Left kidney (tissue), 2 donors: ENCODE measurements around the gene SLC4A1. TPM values are rescaled to one million over a fixed set of nuclear protein-coding genes. Genes with fewer than 3 reads are reported as not detected.

Source experiments
- DNase-seq: peaks from one replicate; pipeline ENCODE4 v3.0.0-alpha.2; 2013
- polyA plus RNA-seq: library from polyadenylated mRNA; unstranded; fragments of 120-200 nt; gene quantifications from one replicate; pipeline ENCODE4 v1.2.1, GENCODE V29; 2013; ENCODE audit not compliant: insufficient read length

Gene SLC4A1
- polyA plus RNA-seq, 1 donor: 5.9 TPM

DNA sequence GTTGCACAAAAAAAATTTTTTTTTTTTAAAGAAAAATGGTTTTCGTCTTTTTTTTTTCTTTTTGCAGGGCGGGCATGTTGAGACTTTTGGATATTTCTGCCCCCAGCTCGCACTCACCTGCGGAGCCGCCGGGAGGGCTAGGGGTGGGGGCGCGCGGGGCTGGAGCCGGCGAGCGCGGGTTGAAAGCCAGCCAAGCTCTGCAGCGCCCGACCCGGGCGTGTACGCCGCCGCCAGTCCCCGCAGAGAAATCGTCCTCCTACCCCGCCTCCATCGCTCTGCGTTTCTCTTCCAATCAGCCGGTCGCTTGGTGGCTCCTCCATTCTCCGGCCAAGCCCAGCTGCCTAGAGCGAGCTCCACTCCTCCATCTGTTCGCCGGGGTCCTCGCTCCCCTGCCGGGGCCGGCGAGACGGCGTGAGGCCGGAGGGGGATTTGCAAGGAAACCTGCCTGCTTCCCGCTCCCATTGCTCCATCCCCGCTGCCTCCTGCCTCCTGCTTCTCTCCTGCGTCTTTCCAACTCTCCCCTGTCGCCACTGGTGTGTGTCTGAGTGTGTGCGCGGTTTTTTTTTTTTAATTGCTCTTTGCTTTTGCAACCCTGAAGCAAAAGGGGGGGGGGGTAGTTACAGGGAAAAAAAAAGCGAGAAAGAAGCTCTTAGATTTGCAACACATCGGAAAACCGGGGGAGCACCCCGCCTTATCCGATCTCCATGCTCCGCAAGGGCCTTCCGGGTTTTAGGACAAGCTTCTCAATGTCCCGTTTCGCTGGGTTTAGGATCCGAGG is 46.7 kb downstream of the SLC4A1 start:
- DNase-seq: peak; percentile 71

DNA sequence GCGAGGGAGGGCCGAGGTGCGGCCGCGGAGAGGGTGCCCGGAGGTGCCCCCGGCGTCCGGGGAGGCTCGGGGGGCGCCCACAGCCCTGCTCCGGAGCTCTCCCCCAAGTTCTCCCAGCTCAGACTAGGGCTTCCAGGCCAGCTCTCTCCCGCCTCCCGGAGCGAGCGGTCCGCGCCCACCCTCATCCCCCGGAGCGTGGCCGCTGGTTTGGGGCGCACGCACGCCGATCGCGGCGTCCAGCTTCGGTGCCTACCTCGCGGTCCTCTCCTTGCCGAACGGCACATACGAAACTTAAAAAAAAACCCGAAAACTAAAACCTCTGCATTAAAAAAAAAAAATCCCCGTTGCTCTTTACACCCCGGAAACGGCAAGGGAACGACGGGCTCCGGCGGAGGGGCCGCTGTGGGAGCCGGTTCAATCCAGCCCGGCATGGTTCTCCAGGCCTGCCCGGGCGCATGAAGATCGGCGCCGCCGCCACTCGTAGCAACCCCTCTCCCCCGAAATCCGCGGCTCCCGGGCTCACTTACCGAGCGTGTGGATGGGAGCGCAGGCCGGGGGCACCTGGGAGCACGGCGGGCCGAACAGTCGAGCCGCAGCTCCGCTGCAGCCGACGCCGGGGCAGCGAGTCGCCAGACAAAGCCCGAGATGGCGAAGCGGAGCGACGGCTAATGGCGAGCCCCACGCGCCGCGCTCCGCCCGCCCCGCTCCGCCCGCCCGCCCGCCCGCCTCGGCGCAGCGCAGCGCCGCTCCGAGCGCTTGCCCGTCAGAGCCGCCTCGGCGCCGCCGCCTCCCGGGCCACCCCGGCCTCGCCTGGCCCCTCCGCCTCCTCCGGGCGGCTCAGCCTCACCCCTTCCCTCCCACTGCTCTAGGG is 47.5 kb downstream of the SLC4A1 start:
- peak; percentile 43 for DNase-seq

DNA sequence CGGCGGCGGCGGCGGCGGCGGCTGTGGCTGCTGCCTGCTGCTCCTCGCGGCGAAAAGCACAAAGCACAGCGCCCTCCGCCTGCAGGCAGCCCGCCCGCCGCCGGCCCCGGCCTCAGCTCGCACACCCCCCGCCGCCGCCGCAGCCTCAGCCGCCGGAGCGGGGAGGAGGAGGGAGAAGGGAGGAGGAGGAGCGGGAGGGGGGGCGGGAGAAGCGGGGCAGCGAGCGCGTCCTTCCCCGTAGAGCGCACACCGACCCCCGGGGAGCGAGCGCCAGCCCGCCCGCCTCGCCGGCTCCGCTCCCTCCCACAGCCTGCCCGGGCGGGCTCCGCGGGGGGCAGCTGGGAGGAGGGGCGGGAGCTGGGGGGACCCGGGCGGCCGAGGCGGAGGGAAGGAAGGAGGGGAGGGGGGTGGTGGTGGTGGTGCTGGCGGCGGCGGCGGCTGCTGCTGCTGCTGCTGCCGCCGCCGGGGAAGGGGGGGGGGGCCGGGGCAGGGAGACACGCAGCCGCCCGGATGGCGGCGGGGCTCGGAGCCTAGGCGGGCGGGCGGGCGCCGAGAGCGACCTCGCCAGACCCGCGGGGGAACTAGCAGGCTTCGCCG is 48.2 kb downstream of the SLC4A1 start, which contains the start of gene UBTF:
UBTF (minus strand) TSS at position 60 of the 597 bp plus-strand sequence. CDS start 1,446 bp downstream, outside the sequence.
- DNase-seq: peak; percentile 74

DNA sequence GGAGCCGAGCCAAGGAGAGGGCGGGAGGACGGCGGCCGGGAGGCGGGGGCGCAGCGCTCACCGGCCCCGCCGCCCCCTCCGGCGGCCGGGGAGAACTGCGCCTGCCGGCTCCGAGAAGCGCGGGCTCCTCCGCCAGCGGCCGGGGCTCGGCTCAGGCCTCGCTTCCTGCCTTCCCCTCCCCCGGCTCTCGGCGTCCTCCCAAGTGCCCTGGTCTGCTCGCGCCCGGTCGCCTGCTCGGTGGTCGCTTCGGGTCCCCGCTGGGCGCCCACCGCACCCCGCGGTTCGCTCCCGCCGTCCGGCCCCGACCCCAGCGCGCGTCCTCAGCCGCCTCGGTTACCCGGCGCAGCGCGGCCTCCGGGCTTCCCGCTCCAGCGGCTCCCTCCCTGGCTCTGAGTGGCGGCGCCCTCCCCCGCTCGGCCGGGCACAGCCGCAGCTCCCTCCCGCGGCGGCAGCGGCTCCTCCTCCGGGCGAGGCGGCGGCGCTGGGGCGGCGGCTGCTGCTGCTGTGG is 48.8 kb downstream of the SLC4A1 start:
- peak; percentile 50 for DNase-seq

DNA sequence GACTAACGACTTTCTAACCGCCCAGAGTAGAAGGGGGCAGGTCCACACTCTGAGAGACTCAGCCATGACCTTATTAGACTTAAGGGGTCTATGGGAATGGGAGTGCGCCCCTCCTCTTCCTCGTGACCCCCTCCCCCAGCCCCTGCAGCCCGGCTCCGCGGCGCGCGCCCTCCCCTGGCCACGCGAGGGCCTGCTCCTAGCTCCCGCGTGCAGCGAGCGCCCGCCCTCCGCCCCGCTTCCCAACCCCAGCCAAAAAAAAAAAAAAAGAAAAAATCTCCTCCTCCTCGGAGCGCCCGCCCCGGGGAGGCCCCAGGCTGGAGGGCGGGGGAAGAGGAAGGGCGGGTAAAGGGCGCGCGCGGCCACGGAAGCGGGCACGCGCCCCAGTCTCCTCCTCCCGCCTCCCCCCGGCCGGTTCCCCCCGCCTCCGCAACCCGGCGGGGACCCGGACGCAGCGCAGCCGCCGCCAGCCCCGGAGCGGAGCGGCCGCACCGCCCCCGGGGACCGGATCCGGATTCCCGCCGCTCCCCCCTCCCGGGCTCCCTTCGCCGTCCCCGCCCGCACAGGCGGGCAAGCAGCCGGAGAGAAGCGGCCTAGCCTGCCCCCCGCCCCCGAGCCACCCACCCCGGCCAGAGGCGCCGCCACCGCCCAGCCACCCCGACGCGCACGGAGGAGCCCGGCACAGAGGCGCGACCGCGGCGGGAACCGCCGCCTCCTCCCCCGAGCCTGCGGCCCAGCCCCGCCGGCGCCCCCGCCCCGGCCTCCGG is 49.4 kb downstream of the SLC4A1 start:
- peak; percentile 90 for DNase-seq

DNA sequence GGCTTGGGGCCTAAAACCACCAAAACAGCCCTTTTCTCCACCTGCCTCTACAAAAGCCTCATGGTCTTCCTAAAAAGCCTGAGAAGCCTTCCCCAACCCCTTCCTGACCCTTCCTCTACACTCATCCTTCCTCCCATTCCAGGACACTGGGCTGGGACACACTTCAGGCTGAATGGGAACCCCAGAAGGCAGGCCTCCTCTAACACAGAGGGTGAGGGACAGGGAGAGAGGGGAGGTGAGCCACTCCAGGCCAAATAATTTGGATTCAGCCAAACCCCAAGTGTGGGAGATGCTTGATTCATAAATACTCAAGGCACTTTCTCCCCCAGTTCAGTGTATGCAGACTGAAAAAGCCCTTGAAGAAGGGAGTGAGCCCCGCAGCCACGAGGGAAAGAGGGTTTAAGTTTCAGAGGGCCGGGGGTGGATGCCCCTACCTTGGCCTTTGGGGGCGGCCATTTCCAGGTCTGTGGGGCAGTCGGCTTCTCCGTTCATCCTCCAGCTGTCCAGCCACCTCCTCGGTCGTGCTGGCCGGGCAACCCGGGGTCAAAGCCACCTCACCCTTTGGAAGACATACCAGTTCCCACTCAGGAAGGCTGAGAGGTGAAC is 50.1 kb downstream of the SLC4A1 start:
- no peak for DNase-seq

DNA sequence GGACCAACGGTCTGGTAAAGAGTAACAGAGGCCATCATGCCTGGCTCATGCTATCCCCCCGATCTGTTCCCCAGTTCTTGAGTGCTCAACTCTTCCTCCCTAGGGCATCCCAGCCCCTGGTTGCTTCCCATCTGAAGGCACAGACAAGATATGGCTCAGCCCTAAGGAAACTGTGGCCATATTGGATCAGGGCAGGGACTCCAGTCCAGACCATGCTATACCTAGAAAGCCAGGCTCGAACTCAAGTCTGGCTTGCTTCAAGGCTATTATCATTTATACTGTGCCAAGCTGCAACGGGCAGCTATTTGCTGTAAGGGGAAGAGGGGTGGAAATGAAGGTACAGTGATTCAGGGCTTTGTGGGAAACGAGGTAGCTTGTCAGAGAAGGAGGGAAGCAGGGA is 51.2 kb downstream of the SLC4A1 start:
- DNase-seq: no peak

DNA sequence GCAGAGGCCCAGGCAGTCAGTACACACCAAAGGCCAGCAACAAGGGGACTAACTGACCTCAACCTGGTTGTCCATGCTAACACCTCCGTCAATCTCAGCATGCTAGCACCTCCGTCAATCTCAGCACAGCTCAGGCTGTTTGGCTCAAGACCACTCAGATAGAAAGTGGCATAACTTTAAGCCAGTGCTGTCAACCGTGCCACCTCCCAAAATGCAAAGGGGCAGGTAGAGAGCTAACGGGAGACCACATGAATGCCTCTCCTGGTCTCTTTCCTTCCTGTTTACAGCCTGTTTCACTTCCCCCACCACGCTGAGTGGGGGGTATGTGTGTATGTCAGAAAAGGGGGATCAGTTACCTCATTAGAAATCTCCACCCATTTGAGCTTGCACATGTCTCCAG is 51.8 kb downstream of the SLC4A1 start:
- no peak for DNase-seq

DNA sequence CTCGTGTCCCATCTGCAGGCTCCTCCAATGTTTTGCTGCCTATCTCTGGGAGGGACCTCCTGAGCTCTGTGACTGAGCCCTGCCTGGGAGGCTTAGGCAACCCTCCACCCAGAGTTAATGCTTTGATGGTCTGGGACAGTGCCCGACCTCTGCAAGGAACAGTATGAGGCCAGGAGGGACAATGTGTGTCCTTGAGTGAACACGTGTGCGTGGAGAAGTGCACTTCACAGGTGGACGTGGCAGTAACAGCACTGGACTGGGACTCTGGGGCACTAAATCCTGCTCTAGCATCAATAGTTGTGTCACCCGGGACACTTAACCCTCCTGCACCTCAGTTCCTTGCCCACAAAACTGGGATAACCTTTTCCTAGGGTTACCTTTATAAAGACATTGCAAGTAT is 53.0 kb downstream of the SLC4A1 start:
- no peak for DNase-seq

DNA sequence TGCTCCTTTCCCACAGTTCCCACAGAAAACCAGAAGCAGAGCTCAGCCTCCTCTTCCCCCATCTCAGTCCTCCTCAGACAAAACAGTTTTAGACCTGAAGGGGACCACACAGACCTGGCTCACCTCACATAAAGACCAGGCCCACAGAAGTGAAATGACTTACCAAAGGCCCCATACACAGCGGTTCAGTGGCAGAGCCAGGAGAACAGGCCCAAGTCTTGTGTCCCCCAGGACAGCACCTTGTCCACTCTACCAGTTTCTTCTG is 53.8 kb downstream of the SLC4A1 start:
- no peak for DNase-seq

DNA sequence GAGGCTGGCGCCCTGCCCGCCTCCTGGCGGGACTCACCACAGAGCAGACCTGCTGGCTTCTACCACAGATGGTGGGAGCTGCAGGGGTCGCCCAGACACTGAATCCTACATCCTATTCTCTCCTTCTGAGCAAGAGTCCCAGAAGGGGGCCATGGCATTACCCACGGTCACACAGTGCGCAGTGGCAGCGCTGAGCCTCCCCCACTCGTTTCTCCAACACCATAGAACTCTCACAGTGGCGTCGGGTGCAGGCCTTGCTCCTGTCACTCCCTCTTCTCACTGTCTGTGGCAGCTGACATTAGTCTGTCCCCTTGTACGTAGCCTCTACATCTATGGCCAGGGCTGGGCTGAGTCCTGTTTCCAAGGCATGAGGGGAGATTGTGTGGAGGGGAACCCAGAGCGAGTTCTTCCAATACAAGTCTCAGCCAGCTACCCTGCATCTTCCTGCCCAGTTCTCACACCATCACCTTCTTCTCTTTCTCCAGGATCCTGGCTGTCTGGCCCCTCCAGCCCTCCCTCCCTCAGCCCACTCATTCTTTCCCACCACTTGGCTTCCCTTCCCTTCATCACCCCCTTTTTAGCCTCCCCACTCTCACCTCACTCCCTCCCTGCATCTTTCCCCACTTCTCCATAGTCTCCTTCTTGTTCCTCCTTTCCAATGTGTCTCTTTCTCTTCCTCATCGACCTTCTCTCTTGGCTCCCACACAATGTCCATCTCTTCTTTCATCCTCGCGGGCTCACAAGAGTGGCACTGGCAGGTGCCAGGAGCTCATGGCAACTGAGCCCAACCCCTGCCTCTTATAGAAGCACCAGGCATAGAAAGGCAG is 54.3 kb downstream of the SLC4A1 start:
- DNase-seq: no peak

DNA sequence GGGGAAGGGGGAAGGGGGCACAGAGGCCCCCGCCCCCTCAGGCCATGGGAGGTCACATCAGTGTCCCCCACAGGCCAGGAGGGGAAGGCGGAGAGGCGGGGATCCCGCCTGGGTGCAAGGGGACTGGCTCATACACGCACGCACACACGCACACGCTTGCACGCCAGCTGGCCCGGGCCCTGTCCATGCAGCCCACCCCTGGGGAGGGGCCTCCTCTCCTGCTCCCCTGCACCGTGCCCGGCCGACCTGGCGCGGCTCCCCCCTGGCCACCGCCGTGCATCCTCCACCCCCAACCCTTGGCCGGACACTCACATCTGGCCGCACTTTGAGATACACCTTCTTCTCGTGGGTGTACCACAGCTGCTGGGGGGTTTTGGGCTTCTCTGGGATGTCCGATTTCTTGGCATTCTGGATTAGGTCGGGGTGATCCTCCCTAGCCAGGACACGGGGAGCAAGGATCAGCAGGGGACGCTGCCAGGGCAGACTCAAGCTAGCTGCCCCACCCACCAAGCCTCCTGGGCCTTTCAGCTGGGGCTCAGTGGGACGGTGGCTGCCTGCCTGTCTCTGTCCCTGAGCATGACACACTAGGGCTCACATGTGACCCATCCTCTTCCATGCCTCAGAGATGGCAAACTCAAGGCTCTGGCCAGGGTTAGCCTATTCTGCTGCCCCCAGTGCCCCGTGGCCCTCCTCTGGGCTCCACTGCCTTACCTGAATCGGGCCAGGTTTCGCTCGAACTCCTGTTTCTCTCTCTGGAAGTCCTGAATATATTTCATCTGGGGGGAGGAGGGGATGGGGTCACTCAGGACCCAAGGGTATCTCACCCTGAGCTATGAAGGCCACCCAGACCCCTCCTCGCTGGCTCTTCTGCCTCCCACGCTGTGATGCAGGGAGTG is 55.2 kb downstream of the SLC4A1 start:
- DNase-seq: no peak

DNA sequence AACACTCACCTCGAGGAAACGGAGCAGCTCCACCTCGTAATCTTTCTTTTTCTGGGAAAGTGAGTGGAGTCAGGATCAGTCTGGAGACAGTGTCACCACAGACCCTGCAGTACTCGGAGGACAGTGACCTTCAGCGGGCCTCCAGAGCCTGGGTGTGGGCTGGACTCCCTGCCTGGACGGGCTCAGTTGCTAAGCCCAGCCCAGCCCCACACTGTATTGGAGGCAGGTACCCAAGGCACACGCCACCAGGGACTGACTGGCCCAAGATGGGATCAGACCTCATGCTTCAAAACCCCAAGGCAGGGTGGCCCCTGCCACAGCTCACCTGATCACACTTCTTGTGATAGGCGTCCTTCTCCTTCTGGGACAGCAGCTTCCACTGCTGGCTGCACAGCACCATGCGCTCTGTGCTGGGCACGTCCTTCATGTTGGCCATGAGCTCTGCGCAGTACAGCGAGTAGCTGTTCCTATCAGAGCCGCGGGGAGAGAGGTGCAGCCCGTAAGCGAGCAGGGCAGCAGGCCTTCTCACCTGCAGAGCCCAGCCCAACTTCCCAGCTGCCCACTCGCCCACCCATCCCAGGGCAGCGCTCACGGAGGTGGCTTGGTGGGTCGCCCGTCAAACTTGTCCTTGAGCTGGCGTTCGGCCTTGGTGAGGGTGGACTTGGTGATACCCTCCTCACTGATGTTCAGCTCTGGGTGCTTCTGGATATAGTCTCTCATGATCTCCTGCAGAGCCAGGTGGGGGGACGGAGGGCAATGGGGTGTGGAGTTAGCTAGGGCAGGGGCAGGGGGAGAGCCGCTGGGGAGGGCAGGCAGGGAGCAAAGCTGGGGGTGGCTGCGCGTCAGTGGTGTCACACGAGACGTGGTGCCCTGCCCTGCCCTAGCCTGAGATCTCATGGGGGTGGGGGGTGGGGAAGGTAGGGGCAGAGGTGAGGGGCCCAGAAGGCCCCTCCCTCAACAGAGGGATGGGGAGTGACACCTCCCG is 56.4 kb downstream of the SLC4A1 start:
- no peak for DNase-seq

DNA sequence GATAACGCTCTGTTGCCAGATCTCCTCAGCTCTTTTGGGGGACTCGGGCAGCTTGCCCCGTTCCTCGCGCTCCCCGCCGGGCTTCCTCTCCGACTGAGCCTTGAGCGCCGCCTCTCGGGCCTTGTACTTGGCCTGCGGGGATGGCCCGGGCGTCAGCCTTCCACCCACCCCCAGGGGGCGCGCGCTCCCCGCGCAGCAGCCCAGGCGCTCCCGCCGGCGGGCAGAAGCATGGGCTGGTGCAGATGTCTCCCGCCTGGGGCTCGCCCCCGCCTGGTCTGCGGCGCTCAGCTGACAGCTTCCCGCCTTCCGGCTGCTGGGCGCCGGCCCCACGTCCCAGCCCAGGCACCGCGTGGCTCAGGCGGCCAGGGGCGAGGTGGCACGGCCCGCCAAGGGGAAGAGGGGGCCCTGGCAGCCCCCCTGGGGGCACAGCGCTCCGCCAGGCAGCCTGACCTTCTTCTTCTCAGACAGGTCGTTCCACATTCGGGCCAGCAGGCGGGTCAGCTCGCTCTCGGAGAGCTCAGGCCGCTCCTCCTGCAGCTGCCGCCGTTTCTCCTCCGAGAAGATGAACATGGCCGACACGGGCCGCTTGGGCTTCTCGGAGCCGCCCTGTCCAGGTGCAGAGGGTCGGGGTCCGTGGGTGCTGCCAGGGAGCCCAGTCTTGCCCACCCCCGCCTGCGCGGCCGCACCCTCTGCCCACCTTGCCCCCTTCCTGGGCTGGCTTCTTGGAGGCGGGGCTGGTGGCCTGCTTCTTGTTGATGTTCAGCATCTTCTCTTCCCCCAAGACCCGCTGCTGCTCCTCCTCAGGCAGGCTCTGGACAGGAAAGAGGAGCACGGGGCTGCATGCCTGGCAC is 57.4 kb downstream of the SLC4A1 start:
- DNase-seq: peak; percentile 69

DNA sequence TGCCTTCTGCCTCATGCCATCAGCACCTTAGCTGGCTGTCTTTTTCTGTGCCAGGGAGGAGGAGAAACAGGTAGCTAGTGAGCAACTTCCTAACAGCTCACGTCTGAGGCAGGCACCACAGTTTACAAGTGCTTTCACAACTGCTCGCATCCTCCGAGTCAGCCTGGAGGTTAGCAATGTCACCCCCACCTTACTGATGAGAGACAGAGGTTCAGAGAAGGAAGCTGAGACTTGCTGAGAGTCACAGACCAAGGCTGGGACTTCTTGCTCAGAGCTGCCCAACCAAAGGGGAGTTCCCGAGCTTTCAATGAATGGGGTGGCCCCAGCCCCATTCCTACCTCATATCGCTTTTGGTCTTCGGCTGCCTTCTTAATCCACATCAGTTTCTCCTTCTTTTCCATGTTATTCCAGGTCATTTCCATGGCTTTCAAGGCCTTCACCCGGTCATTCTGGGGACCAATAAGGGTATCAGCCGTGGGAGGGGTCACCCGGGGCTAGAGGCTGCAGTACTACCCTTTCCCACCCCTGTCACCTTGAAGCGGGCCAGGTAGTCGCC is 58.1 kb downstream of the SLC4A1 start:
- DNase-seq: no peak

DNA sequence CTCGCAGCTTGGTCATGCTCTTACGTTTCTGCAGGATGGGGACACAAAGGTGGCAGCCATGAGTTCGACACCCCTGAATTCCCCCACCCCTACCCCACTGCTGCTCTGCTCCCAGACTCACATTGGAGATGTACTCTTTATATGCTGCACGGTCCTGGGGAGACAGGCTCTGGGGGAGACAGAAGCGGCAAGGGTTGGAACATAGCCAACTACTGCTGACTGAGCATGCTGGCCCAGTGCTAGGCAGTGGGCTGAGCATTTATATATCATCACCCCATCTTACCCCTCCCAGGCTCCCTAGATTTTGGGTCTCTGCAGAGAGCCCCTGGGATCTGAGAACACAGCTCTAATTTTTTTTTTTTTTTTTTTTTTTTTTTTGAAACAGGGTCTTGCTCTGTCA is 60.2 kb downstream of the SLC4A1 start:
- no peak for DNase-seq

DNA sequence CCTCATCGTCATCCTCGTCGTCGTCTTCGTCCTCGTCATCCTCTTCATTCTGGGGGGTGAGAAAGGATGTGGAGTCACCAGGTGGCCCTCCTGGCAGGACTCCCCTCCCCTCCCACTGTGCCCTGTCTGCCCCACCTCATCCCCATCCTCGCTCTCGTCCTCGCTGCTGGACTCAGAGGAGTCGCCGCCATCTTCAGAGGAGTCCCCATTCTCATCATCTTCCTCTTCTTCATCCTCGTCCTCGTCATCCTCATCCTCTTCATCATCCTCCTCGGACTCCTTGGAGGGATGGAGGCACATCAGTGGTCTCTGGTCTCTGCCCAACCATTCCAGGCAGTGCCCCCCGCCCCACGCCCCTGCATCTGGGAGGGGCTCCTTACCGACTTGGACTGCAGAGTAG is 60.6 kb downstream of the SLC4A1 start:
- no peak for DNase-seq
